HEK293 (cell line): ENCODE data around the gene INPP5A.

Experiments used
- CTCF ChIA-PET: fragments of 350-600 bp; formaldehyde crosslinking; extraction: SDS; loops from one replicate; lab custom pipeline; 2021; ENCODE audit warnings: antibody characterized with exemption; lab: Yijun Ruan, JAX
- POLR2A ChIA-PET: fragments of 300-600 bp; formaldehyde crosslinking; extraction: SDS; loops from one replicate; lab custom pipeline; 2020; ENCODE audit warnings: antibody characterized with exemption, inconsistent platforms; lab: Yijun Ruan, JAX
- H3K27ac ChIP-seq: fragments of 200-500 bp; sonication (Bioruptor generic); 2 replicates; pipeline ENCODE4 v1.5.1; 2014; ENCODE audit warnings: low read depth, low read length, control low read depth, inconsistent platforms; ENCODE audit errors: extremely low read depth
- H3K36me3 ChIP-seq, 2 experiments: fragments of 200-500 bp in 1 of 2; sonication (Bioruptor generic) in 1 of 2; 1 replicate in 1 of 2; 2 replicates in 1 of 2; pipeline ENCODE4 v1.5.1; 2014 to 2017; ENCODE audit warnings: inconsistent platforms in 2 of 2, low read length in 2 of 2; ENCODE audit not compliant: control insufficient read depth in 2 of 2, insufficient read depth in 1 of 2
- H3K4me1 ChIP-seq: fragments of 200-500 bp; sonication (Bioruptor generic); 2 replicates; pipeline ENCODE4 v1.5.1; 2014; ENCODE audit warnings: mild to moderate bottlenecking, low read length, inconsistent platforms; ENCODE audit not compliant: control insufficient read depth, insufficient read depth
- H3K4me3 ChIP-seq: 2 replicates; pipeline ENCODE4 v1.5.1; 2011; ENCODE audit warnings: low read depth, mild to moderate bottlenecking, control low read depth, low read length, moderate library complexity
- H3K9me3 ChIP-seq: fragments of 200-500 bp; sonication (Bioruptor generic); 2 replicates; pipeline ENCODE4 v1.5.1; 2014; ENCODE audit warnings: low read depth, low read length, inconsistent platforms; ENCODE audit not compliant: control insufficient read depth, insufficient read depth
- GLI2 ChIP-seq: fragments of 450-650 bp; formaldehyde crosslinking; IDR thresholded peaks from 2 replicates; pipeline ENCODE4; 2017; ENCODE audit warnings: missing biosample characterization, missing genetic modification characterization, low read depth, borderline replicate concordance
- HOXA7 ChIP-seq: sonication (generic); formaldehyde crosslinking; IDR thresholded peaks from 2 replicates; pipeline ENCODE4 v1.8.1; 2022; ENCODE audit warnings: missing genetic modification reagents, borderline replicate concordance
- KLF16 ChIP-seq: fragments of 450-650 bp; formaldehyde crosslinking; IDR thresholded peaks from 2 replicates; pipeline ENCODE4 v1.5.1; 2017; ENCODE audit warnings: missing biosample characterization, missing genetic modification characterization
- KLF8 ChIP-seq: fragments of 450-650 bp; formaldehyde crosslinking; IDR thresholded peaks from 2 replicates; pipeline ENCODE4 v1.5.1; 2016; ENCODE audit warnings: missing biosample characterization, missing genetic modification characterization
- OVOL3 ChIP-seq: fragments of 450-650 bp; formaldehyde crosslinking; IDR thresholded peaks from 2 replicates; pipeline ENCODE4 v1.5.1; 2016; ENCODE audit warnings: missing biosample characterization, missing genetic modification characterization
- SCRT1 ChIP-seq: fragments of 450-650 bp; formaldehyde crosslinking; IDR thresholded peaks from 2 replicates; pipeline ENCODE4 v1.5.1; 2016; ENCODE audit warnings: missing biosample characterization, missing genetic modification characterization, borderline replicate concordance
- SP7 ChIP-seq: fragments of 450-650 bp; formaldehyde crosslinking; IDR thresholded peaks from 2 replicates; pipeline ENCODE4 v1.5.1; 2016; ENCODE audit warnings: missing biosample characterization, missing genetic modification characterization
- ZBTB11 ChIP-seq: fragments of 450-650 bp; formaldehyde crosslinking; conservative IDR thresholded peaks from 2 replicates; pipeline ENCODE4 v1.5.1; 2016; ENCODE audit warnings: low read depth, missing biosample characterization, missing genetic modification characterization
- ZNF10 ChIP-seq: fragments of 450-650 bp; formaldehyde crosslinking; IDR thresholded peaks from 2 replicates; pipeline ENCODE4 v1.5.1; 2017; ENCODE audit warnings: missing biosample characterization, missing genetic modification characterization
- ZNF112 ChIP-seq: fragments of 450-650 bp; formaldehyde crosslinking; IDR thresholded peaks from 2 replicates; pipeline ENCODE4 v1.5.0; 2017; ENCODE audit warnings: missing biosample characterization, missing genetic modification characterization
- ZNF140 ChIP-seq: fragments of 450-650 bp; formaldehyde crosslinking; IDR thresholded peaks from 2 replicates; pipeline ENCODE4 v1.5.1; 2016; ENCODE audit warnings: missing biosample characterization, missing genetic modification characterization
- ZNF16 ChIP-seq: fragments of 450-650 bp; formaldehyde crosslinking; IDR thresholded peaks from 2 replicates; pipeline ENCODE4 v1.5.1; 2016; ENCODE audit warnings: low read depth, missing biosample characterization, missing genetic modification characterization
- ZNF24 ChIP-seq: fragments of 450-650 bp; formaldehyde crosslinking; IDR thresholded peaks from 2 replicates; pipeline ENCODE4 v1.5.1; 2016; ENCODE audit warnings: missing biosample characterization, missing genetic modification characterization
- ZNF248 ChIP-seq: fragments of 450-650 bp; formaldehyde crosslinking; IDR thresholded peaks from 2 replicates; pipeline ENCODE4 v1.5.1; 2017; ENCODE audit warnings: missing biosample characterization, missing genetic modification characterization
- ZNF48 ChIP-seq: fragments of 450-650 bp; formaldehyde crosslinking; IDR thresholded peaks from 2 replicates; pipeline ENCODE4 v1.5.1; 2016; ENCODE audit warnings: missing biosample characterization, missing genetic modification characterization
- ZNF513 ChIP-seq: fragments of 450-650 bp; IDR thresholded peaks from 2 replicates; pipeline ENCODE4 v1.5.1; 2018; ENCODE audit warnings: missing biosample characterization, missing genetic modification characterization
- ZNF530 ChIP-seq: fragments of 450-650 bp; formaldehyde crosslinking; IDR thresholded peaks from 2 replicates; pipeline ENCODE4 v1.5.1; 2016; ENCODE audit warnings: low read depth, missing biosample characterization, missing genetic modification characterization
- ZNF571 ChIP-seq: fragments of 450-650 bp; formaldehyde crosslinking; IDR thresholded peaks from 2 replicates; pipeline ENCODE4 v1.5.0; 2017; ENCODE audit warnings: missing biosample characterization, missing genetic modification characterization
- ZNF623 ChIP-seq: fragments of 450-650 bp; formaldehyde crosslinking; IDR thresholded peaks from 2 replicates; pipeline ENCODE4 v1.5.1; 2016; ENCODE audit warnings: missing biosample characterization, missing genetic modification characterization
- ZNF677 ChIP-seq: fragments of 450-650 bp; IDR thresholded peaks from 2 replicates; pipeline ENCODE4 v1.5.0; 2018; ENCODE audit warnings: missing biosample characterization, mild to moderate bottlenecking, missing genetic modification characterization, moderate library complexity
- ZNF701 ChIP-seq: fragments of 450-650 bp; formaldehyde crosslinking; IDR thresholded peaks from 2 replicates; pipeline ENCODE4 v1.5.1; 2016; ENCODE audit warnings: missing biosample characterization, missing genetic modification characterization
- ZNF785 ChIP-seq: fragments of 450-650 bp; formaldehyde crosslinking; IDR thresholded peaks from 2 replicates; pipeline ENCODE4 v1.5.1; 2016; ENCODE audit warnings: missing biosample characterization, missing genetic modification characterization
- ZNF843 ChIP-seq: fragments of 450-650 bp; formaldehyde crosslinking; IDR thresholded peaks from 2 replicates; pipeline ENCODE4 v1.5.1; 2016; ENCODE audit warnings: missing biosample characterization, missing genetic modification characterization
- TF ChIP-seq, protein P1 (sequence below): fragments of 450-650 bp; formaldehyde crosslinking; IDR thresholded peaks from 2 replicates; pipeline ENCODE4 v1.5.1; 2016; ENCODE audit warnings: missing biosample characterization, missing genetic modification characterization, borderline replicate concordance
- TF ChIP-seq, protein P2 (sequence below): fragments of 450-650 bp; formaldehyde crosslinking; IDR thresholded peaks from 2 replicates; pipeline ENCODE4 v1.5.1; 2016; ENCODE audit warnings: missing biosample characterization, missing genetic modification characterization

The INPP5A gene

GRCh38 chr10:132641401-132641800, 103.8 kb downstream of the INPP5A start (continued):
- TF ChIP-seq ZBTB11 (tag by site-specific recombination) (no peak), HOXA7 (CRISPR knock-in tag) (no peak), ZNF112 (tag by site-specific recombination) (no peak)

GRCh38 chr10:132641966-132642731, 104.6 kb downstream of the INPP5A start:
- TF ChIP-seq ZNF10 (tag by site-specific recombination) (no peak), KLF16 (no peak), ZNF677 (no peak), SCRT1 (tag by site-specific recombination) (no peak)
- TF ChIP-seq, protein P1, sequence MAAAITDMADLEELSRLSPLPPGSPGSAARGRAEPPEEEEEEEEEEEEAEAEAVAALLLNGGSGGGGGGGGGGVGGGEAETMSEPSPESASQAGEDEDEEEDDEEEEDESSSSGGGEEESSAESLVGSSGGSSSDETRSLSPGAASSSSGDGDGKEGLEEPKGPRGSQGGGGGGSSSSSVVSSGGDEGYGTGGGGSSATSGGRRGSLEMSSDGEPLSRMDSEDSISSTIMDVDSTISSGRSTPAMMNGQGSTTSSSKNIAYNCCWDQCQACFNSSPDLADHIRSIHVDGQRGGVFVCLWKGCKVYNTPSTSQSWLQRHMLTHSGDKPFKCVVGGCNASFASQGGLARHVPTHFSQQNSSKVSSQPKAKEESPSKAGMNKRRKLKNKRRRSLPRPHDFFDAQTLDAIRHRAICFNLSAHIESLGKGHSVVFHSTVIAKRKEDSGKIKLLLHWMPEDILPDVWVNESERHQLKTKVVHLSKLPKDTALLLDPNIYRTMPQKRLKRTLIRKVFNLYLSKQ (tag by site-specific recombination), result no peak
- TF ChIP-seq, protein P2, sequence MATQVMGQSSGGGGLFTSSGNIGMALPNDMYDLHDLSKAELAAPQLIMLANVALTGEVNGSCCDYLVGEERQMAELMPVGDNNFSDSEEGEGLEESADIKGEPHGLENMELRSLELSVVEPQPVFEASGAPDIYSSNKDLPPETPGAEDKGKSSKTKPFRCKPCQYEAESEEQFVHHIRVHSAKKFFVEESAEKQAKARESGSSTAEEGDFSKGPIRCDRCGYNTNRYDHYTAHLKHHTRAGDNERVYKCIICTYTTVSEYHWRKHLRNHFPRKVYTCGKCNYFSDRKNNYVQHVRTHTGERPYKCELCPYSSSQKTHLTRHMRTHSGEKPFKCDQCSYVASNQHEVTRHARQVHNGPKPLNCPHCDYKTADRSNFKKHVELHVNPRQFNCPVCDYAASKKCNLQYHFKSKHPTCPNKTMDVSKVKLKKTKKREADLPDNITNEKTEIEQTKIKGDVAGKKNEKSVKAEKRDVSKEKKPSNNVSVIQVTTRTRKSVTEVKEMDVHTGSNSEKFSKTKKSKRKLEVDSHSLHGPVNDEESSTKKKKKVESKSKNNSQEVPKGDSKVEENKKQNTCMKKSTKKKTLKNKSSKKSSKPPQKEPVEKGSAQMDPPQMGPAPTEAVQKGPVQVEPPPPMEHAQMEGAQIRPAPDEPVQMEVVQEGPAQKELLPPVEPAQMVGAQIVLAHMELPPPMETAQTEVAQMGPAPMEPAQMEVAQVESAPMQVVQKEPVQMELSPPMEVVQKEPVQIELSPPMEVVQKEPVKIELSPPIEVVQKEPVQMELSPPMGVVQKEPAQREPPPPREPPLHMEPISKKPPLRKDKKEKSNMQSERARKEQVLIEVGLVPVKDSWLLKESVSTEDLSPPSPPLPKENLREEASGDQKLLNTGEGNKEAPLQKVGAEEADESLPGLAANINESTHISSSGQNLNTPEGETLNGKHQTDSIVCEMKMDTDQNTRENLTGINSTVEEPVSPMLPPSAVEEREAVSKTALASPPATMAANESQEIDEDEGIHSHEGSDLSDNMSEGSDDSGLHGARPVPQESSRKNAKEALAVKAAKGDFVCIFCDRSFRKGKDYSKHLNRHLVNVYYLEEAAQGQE (tag by site-specific recombination), result no peak
- Histone ChIP-seq H3K36me3 (no peaks in the 10 kb centered on the region), H3K27ac (no peak overlapping the region), H3K9me3 (no peaks in the 10 kb centered on the region), H3K4me3 (no peak overlapping the region), H3K4me1 (no peaks in the 10 kb centered on the region)
- ChIA-PET POLR2A (no interaction called here), CTCF (interaction anchor here (0.6 to 2.8 kb wide), 7 partner anchors 11 to 418 kb away, joined by 3 to 7 read pairs (median 3); no protein-coding TSS in a partner anchor)

DNA sequence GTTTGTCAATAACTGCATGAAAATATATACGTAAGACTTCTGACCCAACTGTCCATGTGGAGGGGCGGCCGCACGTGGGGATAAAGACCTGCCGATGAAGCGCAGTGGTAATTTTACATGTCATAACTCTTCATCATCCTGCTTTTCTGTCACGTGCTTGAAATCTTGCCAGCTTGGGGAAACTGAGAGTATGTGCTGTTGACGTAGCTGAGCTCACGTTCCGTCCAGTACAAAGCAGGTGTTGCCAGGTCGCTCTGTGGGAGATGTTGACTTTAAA, 105.1 kb downstream of the INPP5A start:
- ChIA-PET CTCF (interaction anchor here (0.6 to 2.8 kb wide), 7 partner anchors 11 to 422 kb away, joined by 3 to 7 read pairs (median 3); no protein-coding TSS in a partner anchor), POLR2A (no interaction called here)
- Histone ChIP-seq H3K4me1 (no peaks in the 10 kb centered on the region), H3K27ac (no peak overlapping the region), H3K36me3 (no peaks in the 10 kb centered on the region), H3K4me3 (no peak overlapping the region), H3K9me3 (no peaks in the 10 kb centered on the region)
- TF ChIP-seq ZNF16 (tag by site-specific recombination) (no peak), ZNF571 (tag by site-specific recombination) (no peak), ZNF843 (tag by site-specific recombination) (no peak), GLI2 (tag by site-specific recombination) (no peak), OVOL3 (tag by site-specific recombination) (no peak), ZNF248 (tag by site-specific recombination) (no peak), ZNF530 (tag by site-specific recombination) (no peak), ZNF623 (tag by site-specific recombination) (no peak), SP7 (no peak), KLF8 (tag by site-specific recombination) (no peak), ZNF140 (tag by site-specific recombination) (no peak), ZNF48 (no peak), ZNF513 (tag by site-specific recombination) (no peak), ZNF701 (tag by site-specific recombination) (no peak), ZNF24 (tag by site-specific recombination) (no peak), ZNF785 (tag by site-specific recombination) (no peak)
